AG10803 (cell line): ENCODE measurements around the gene PDSS1.

Experiments used
- DNase-seq: peaks from one replicate; pipeline ENCODE4 v3.0.0; 2010; ENCODE audit warnings: low read depth
- H3K4me3 ChIP-seq: 2 replicates; pipeline ENCODE4 v1.5.1; 2011; ENCODE audit warnings: mild to moderate bottlenecking, low read length, control low read depth
- CTCF ChIP-seq: conservative IDR thresholded peaks from 2 replicates; pipeline ENCODE4 v1.5.1; 2011; ENCODE audit warnings: mild to moderate bottlenecking, low read length, control low read depth, inconsistent platforms

Gene PDSS1

GRCh38 chr10:26703096-26703495 is 5.6 kb downstream of the PDSS1 start:
- H3K4me3 ChIP-seq: no peak overlapping the region
- TF ChIP-seq CTCF: no peak
- DNase-seq: no peak

GRCh38 chr10:26703974-26704373 is 6.5 kb downstream of the PDSS1 start:
- no peak overlapping the region for H3K4me3 ChIP-seq
- no peak for DNase-seq
- TF ChIP-seq CTCF: no peak

DNA sequence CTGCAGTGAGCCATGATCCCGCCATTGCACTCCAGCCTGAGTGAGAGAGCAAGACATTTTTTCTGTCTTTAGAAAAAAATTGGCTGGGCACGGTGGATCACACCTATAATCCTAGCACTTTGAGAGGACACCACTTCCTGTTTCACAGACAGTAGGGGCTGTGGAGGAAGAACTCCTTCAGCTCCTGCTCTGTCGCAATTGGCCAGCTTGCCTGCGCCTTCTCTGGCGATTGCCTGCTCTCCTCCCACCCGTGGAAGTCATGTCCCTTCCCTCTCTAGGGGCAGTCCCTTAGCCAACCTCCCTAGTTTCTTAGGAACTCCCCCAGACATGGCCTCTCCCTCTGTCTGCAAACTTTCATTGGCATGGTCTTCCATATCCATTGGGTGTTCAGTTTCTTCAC is 8.7 kb downstream of the PDSS1 start:
- TF ChIP-seq CTCF: no peak
- DNase-seq: no peak
- no peak overlapping the region for H3K4me3 ChIP-seq

DNA sequence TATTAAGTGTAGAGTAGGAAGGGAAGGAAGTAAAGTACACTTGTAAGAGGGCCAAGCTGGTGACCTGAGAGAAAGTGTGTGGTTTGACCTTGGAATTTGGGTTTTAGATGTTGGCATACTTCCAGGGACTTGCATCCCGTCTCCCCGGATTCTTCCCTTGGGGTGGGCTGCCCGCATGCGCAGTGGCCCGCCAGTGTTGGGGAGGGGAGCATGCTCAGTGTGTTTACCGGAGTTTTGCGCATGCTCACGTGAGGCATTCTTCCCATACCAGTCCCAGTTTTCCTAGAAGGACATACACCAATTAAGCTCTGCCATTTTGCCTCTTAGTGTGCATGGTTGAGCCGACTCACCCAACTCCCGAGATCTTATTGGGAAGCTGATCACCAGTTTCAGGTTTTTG is 9.4 kb downstream of the PDSS1 start:
- TF ChIP-seq CTCF: no peak
- no peak overlapping the region for H3K4me3 ChIP-seq
- DNase-seq: no peak

GRCh38 chr10:26711324-26711723 is 13.8 kb downstream of the PDSS1 start:
- no peak overlapping the region for H3K4me3 ChIP-seq
- DNase-seq: no peak
- no peak for TF ChIP-seq CTCF

DNA sequence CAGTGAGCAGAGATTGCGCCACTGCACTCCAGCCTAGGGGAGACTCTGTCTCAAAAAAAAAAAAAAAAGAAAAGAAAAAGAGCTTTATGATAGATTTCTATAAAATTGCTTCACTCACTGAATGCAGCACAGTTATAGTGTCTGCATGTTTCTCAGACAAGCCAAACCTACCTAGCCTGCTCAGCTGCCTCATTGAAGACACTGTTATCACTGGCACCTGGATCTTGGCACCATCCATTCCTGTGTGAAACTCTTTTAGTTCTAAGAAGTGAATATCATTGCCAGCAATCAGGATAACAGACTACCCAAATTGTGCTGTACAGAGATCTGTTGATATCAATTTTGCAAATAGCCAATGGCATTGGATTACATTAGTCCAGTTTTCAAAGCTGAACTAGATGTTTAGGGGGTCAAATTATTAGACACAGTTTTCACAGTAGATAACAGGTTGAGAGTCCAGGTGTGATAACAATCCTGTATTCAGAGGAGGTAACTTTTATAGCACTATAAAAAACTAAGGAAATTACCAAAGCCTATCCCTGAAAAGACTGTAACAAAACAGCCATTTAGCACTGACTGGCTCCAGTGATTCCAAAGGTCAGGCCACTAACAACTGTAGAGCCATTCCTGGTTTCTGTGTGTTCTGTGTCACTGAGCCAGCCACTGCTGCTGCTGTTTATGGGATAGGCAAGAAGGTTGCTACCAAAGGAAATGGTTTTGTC is 17.1 kb downstream of the PDSS1 start:
- no peak for TF ChIP-seq CTCF
- no peak for DNase-seq
- no peak overlapping the region for H3K4me3 ChIP-seq

DNA sequence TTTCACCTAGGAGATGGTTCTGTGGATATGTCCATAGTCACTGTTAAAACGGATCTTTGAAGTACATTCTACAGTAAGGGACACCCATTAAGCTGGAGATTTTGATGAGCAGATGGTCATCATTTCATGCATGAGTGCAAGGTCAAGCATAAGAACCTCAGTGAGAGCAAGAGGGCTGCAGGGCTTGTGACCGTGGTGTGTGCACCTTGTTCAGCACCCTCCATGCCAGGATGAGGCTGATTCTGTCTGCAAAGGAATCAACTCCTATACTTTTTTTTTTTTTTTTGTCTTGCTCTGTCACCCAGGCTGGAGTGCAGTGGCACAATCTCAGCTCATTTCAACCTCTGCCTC is 17.6 kb downstream of the PDSS1 start:
- DNase-seq: no peak
- H3K4me3 ChIP-seq: no peak overlapping the region
- no peak for TF ChIP-seq CTCF
